Neural progenitor cell (in vitro differentiated cells): ENCODE data around the gene KIF18B.

ENCODE experiments used
- EZH2phosphoT487 ChIP-seq: fragments of 200-600 bp; sonication (generic); IDR thresholded peaks from 2 replicates; pipeline ENCODE4 v1.6.1; 2017; ENCODE audit warnings: antibody characterized with exemption
- TF ChIP-seq, protein P1 (sequence below): fragments of 200-600 bp; sonication (generic); IDR thresholded peaks from 2 replicates; pipeline ENCODE4 v1.5.1; 2017; ENCODE audit warnings: antibody characterized with exemption, mild to moderate bottlenecking

DNA sequence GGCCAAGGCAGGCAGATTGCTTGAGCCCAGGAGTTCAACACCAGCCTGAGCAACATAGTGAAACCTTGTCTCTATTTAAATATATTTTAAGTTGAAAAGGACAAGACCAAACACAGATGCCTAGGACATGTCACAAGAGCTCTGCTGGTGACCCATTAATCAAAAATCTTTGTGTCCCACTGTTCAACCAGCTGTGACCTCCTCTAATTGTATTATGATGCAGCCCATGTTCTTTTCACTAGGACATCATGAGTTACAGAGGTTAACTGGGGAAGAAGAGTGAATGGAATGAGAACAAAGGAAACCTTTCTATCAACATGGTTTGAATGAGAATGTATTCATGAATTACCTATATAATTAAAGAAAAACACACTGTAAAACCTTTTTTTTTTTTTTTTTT, 55.3 kb downstream of the KIF18B start:
- TF ChIP-seq, protein P1, sequence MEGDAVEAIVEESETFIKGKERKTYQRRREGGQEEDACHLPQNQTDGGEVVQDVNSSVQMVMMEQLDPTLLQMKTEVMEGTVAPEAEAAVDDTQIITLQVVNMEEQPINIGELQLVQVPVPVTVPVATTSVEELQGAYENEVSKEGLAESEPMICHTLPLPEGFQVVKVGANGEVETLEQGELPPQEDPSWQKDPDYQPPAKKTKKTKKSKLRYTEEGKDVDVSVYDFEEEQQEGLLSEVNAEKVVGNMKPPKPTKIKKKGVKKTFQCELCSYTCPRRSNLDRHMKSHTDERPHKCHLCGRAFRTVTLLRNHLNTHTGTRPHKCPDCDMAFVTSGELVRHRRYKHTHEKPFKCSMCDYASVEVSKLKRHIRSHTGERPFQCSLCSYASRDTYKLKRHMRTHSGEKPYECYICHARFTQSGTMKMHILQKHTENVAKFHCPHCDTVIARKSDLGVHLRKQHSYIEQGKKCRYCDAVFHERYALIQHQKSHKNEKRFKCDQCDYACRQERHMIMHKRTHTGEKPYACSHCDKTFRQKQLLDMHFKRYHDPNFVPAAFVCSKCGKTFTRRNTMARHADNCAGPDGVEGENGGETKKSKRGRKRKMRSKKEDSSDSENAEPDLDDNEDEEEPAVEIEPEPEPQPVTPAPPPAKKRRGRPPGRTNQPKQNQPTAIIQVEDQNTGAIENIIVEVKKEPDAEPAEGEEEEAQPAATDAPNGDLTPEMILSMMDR, result no peak
- no peak for TF ChIP-seq EZH2phosphoT487
